NT2/D1 (cell line): ENCODE results near the gene PBX1.

Source experiments
- SUZ12 ChIP-seq: IDR thresholded peaks from 2 replicates; pipeline ENCODE4 v1.6.1; 2011; ENCODE audit not compliant: insufficient read length, insufficient read depth; ENCODE audit errors: extremely low read depth
- YY1 ChIP-seq: IDR thresholded peaks from 2 replicates; pipeline ENCODE4 v1.6.1; 2011; ENCODE audit not compliant: insufficient read length, insufficient read depth
- ZNF274 ChIP-seq: IDR thresholded peaks from 2 replicates; pipeline ENCODE4 v1.6.1; 2011; ENCODE audit warnings: mild to moderate bottlenecking, low read depth, low read length

DNA sequence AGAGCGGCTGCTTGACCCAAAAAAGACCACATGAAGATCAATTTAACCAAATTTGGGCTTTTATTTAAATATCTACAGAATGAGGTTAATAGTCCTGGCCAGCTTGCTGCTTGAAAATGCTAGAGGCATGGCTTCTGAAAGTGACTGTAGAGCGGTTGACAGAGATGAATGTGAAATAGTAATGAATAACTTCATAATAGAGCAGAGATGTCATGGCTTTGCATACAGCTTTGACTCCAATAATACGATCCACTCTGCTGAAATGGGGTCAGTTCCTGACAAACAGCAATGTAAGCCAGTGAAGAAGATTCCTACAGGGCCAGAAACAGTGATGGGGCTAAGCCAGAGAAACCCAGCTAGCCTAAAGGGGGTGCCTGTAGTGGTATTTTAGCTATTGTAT, 183.8 kb downstream of the PBX1 start:
- TF ChIP-seq SUZ12 (no peak), YY1 (no peak), ZNF274 (no peak)
